GM10847 (cell line): ENCODE data around the gene WDR1.

Source experiments
- POLR2A ChIP-seq: IDR thresholded peaks from 2 replicates; pipeline ENCODE4 v1.6.1; 2011; ENCODE audit not compliant: insufficient read length; ENCODE audit errors: extremely low read depth

Gene WDR1, protein sequence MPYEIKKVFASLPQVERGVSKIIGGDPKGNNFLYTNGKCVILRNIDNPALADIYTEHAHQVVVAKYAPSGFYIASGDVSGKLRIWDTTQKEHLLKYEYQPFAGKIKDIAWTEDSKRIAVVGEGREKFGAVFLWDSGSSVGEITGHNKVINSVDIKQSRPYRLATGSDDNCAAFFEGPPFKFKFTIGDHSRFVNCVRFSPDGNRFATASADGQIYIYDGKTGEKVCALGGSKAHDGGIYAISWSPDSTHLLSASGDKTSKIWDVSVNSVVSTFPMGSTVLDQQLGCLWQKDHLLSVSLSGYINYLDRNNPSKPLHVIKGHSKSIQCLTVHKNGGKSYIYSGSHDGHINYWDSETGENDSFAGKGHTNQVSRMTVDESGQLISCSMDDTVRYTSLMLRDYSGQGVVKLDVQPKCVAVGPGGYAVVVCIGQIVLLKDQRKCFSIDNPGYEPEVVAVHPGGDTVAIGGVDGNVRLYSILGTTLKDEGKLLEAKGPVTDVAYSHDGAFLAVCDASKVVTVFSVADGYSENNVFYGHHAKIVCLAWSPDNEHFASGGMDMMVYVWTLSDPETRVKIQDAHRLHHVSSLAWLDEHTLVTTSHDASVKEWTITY

DNA sequence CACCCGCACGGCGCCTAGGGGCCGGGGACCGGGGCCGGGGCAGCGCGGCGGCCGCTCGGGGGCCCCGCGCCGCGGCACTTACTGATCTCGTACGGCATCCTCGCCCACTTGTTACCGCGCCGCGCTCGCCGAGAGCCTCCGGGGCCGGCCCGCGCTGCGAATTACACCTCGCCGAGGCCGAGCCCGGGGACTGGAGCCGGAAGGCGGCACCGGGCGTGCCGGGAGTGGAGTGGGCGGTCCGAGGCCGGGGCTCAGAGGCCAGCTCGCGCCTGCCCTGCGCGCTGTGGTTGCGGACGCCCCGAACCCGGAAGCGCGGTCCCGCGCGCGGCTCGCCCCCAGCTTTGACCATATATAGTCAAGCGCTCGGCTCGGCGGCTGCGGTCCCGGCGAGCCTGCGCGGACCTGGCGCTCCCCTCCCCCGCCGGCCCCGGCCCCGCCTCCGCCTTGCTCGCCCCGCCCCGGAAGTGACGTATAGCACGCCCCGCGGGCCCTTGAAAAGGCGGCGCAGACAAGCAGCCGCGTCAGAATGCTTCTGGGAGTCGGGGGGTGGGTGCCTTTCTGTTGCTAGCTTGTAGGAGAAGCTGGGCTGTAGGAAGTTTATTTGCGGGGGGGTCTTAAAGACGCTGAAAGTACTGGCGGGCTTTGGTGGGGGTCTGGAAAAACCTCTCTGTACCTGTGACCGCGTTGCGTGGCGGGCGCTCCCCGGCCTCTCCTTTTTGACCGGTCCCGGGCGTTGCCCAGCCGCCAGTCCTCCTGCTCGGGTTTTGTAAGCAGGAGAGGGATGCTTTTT is at the start of gene WDR1:
Gene WDR1, minus strand, starts transcription at position 231 of the 790 bp plus-strand sequence. Its CDS starts 133 bp downstream, at position 98.
- peak; percentile 67 for TF ChIP-seq POLR2A

DNA sequence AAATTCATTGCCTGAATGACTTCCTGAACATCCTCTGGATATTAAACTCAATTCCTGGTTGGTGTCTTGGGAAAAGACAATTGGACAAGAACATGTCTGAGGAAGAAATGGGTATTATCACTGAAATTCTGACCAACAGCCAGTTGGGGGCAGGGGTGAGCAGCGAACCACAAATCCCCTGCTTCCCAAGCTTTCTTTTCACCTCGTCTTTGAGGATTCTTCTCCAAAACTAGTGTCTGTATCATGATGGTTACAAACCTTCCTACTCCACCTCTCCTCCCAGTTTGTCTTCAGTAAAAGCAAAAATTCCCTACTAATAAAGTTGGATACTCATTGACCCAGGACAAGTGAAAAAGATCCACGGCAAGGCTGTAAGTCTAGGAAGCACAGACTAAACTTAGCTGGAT is 48.3 kb upstream of the WDR1 start:
- no peak for TF ChIP-seq POLR2A

DNA sequence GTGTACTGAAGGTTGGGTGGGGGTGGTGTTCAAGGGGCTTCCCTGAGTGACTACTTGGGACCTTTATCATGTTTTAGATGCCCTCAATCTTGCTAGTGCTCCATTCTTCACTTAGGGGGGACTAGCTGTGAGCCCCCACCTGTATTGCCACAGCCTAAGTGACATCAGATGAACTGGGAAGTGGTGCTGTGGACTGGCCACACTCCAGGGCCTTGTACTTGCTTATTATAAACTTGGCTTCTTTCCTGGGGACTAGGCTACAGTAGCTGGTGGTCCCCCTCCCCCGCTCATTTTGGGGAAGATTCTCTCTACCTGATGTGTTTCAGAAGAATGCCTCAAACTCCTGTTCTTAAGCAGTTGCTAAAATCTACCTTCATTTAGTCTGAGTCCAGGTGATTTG is 46.7 kb upstream of the WDR1 start:
- TF ChIP-seq POLR2A, result no peak

DNA sequence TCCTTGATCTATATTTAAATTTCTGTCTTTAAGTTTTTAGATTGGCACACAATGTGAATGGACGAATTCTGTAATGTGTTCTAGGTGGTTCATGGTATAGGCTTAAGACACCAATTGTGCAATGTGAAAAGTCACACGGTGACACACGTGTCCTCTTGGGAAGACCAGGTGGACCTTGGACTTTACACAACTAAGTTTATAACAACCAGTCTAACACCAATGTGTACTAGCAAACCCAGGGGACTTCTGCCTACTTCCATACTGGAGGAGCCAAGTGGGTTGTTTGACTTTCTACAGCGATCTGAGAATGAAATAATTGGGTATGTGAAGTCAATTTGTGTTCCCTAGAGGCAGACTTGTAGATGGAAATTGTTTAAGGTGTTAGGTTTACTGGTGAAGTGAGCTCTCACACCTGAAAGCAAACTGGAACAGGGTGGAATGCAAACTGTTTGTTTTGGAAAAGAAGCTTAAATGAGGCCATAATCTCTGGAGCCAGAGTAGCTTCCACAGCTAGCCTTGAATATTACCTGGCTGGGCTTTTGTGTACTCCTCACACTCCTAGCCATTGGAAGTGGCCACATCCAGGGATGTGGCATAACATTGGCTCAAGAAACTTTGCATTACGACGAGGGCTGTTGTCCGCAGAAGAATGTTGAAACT is 45.9 kb upstream of the WDR1 start:
- TF ChIP-seq POLR2A, result no peak

DNA sequence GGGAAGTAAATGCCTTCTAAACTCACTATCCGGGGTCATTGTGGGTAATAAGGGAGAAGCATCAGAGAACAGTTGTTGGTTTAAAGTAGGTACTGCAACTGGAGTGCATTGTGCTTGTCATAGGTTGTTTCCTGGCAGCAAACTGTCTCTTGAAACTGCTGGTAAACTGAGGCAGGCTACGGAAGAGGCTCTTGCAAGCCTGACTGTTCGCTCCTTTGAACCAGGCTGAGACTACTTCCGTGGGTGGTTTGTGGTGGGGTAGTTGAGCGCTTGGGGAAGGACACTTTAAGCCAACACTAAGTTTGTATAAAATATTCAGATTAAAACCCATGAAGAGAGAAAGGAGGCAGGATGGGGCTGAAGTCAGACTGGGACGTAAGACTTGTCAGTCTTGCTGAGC is 45.2 kb upstream of the WDR1 start:
- no peak for TF ChIP-seq POLR2A

DNA sequence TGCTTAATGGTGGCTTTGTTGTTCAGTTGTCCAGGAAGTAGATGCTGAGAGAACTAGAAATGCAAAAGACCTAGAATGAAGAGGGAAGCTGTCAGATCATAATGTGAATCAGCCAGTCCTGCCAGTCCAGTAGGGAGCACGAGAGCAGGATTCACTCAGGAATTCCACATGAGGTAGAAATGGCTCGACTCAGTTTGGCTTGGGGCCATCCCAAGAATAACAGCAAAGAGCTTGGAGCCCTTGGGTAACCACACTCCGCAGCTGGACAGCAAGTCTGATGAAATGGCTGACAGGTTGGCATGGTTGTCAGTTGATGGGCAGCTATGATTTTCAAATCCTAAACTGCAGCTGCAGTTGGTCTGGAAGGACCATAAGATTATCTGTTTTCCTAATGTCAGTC is 44.5 kb upstream of the WDR1 start:
- TF ChIP-seq POLR2A, result no peak

DNA sequence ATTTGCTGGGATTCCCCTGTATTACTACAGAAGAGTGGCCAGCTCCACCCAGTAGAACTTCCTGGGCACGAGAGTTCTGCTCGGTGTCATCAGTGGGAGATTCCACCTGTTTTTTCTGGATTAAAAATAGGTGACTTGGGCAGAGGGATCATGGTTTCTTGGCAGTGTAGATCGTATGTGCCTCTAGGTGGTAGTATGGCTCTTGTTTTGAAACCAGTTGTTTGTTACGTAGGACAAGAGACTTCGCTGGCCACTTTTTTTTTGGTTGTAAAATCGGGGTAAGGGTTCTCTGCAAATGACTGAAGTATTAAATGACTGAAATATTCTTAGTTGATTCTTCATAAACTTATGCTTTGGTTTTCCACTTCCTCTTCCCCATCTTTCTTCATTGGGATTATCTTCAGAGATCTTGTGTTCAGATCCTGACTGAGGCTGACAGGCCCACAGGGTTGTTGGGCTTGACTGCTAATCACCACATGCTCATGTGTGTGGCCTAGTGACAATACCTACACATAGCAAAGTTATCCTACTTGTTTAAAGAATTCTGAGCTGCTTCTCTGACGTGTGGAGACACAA is 43.8 kb upstream of the WDR1 start:
- TF ChIP-seq POLR2A, result no peak

DNA sequence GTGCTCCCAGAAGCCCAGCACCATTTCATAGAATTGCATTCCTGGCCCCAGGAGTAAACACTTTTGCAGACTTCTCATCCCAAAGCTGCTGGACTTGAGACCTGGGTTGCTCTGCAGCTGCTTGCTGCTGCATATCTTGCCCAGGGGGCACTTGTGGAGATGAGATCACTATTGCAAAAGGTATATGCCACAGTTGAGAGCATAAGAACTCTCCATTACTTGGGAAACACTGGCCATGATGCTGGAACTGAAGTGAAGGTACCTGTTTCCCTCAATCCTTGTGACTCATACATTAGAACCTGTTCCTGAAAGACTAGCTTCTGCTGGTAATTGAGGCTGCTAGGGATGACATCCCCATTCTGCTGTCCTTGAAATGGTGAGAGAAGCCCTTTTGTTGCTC is 43.1 kb upstream of the WDR1 start:
- TF ChIP-seq POLR2A, result no peak

DNA sequence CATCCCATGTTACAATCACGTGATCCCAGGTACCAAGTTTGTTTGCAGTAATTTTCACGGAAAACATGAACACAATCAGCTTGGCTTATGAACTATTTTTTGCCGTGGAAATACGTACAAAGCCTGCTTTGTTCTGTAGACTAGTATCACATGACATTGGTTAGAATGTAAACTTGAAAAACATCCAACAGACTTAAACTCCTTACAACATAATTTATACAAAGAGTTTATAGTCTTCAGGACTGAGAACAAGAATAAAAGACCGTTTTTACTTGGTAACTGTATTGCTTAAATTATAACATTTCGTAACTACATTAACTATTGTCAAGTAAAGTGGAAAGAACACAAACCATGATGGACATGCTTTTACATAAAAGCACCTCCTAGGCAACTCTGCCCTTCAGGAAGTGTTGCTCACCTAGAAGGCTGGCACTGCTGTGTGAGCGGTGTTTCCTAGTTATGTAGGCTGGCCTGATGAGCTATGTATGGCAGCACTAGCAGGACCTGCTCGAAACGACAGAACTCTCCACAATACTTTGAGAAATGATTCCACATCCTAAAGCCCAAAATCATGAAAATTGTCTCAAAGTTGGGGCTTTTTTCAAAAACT is 41.8 kb upstream of the WDR1 start:
- no peak for TF ChIP-seq POLR2A

DNA sequence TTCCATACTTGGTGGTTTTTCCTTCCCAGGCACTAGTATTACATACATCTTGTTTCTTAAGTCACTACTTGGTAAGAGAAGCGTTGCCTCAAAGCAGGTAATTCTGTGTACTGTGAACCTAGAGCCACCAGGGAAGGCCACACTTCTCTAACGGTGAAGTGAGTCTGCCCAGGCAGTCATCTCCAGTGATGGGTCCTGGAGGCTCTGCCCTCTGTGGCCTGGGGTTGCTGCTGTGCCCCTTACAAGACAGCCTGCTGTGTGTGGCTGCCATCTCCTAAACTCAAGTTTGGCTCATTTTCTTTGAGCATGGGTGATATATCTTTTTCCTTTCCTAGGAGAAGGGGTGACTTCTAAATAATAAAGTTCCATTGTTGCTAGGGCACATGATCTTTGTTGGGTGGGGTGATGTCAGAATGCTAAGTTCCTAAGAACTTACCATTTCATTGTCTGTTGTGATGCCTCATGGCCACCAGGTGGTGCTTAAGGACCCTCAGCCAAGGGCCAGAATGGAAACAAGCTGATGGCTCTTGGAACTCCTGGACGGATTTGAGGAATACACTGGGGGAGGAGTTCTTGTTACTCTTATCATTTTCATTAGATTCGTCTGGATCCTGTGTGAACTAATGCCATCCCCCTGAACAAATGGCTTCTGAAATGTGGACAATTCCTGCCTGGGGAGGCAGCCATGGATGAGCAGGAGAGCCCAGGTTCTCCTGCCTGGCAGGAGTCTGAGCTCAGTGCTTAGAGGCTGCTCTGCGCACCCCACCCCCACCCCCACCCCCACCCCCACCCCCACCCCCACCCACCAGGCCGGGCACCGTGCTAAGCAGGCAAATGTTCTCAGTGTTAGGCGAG is 41.1 kb upstream of the WDR1 start:
- TF ChIP-seq POLR2A, result no peak

DNA sequence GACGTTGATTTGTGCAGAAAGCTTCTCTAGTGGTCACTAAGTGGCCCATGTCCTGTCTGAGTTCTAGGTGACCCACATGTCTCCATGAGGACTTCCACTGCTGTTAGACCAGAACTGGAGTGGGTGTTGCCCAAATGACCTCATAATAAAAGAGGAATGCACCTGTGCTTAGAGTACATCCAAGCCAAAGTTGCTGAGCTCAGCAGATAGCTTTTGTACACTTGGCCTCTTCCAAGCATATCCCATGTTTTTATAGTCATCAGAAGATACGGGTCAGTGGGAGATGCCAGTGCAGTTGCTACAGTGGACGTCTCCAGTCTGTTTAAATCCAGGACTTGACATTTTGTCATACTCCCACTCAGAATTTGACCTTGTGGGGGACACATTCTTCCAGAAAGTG is 37.6 kb upstream of the WDR1 start:
- no peak for TF ChIP-seq POLR2A

DNA sequence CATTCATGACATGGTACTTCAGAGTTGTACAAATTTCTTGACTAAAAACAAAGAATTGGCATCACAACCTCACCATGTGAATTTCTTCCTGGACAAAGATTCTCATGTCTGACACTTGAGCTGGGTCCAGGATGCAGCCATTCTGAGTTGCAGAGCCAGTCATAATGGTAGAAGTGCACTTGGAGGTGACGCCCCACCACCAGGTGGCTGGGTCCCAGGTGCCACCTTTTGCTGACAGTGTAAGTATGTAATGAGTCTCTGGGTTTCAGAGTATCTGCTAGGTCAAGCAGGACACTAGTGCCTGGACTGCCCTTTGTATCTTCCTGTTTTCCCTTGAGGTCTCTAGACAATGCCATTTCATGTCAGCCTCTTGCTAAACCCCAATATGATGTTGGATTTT is 36.6 kb upstream of the WDR1 start:
- no peak for TF ChIP-seq POLR2A

DNA sequence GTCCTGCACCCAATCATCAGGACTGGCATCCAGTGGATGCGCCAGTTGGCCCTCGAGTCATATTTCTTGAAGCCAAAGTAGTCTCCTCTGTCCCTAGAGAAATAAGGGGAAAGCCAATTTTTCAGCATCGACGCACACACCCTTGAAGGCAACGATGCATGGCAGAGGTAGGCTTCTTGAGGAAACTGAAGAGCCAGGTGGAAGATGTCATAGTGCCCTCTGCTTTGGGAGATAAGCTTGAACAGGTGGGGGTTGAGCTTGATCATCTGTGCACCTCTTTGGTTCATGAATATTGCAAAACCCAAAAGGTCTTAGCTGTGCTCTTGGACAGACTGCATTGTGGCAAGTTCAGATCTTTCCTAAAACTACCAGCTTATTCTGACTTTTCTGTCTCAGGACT is 34.6 kb upstream of the WDR1 start:
- no peak for TF ChIP-seq POLR2A

DNA sequence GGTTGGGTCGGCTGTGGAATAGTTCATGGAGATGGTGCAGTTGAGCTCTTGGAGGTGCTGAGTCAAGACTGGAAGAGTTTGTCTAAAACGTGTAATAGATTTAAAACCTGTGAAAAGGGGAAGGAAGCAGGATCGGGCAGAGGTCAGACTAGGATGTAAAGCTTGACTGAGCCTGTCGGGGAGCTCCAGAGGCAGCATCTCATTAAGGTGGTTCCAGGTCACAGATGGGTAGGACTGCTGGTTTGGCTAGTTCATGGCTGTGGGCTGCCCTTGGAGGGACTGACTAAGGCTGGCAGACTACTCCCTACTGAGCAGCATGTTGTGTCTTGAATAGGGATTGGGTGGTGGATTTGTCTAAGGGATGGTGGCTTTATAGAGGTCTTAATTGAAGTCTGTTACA is 28.4 kb upstream of the WDR1 start:
- no peak for TF ChIP-seq POLR2A
